ENCODE data around the gene VRK3.
"Not testable (repeated sequence)": the region's sequence is repeated elsewhere in the genome, so short reads cannot be mapped to it uniquely, and the experiment has no call there.

- not testable (repeated sequence) for TF ChIP-seq CTCF (IDR thresholded peaks at IDR 0.05; ENCODE audit: low read length); EZH2 (IDR thresholded peaks at IDR 0.05; ENCODE audit: borderline replicate concordance, low read length)
These were observed 80.6 kb downstream of the VRK3 start for GRCh38 chr19:49944567-49944966.

All from OCI-LY1 (cell line).